ENCODE data around the gene CCDC50.

CCDC50 gene

DNA sequence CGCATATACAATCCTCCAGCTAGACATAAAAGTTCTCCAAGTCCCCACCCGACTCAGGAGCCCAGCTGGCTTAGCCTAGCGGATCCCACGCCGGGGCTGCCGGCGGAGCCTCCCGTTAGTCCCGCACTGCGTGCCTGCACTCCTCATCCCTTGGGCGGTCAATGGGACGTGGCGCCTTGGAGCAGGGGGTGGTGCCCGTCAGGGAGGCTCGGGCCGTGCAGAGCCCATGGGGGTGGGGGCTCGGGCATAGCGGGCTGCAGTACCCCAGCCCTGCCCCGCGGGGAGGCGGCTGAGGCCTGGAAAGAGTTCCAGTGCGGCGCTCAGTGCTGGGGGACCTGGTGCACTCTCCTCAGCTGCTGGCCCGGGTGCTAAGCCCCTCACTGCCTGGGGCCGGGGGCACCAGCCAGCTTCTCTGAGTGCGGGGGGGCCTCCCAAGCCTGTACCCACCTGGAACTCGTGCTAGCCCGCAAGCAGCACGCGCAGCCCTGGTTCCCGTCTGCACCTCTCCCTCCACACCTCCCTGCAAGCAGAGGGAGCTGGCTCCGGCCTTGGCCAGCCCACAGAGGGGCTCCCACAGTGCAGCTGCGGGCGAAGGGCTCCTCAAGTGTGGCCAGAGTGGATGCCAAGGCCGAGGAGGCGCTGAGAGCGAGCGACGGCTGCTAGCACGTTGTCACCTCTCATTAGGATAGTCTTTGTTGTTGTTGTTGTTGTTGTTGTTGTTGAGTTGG, 12.2 kb upstream of the CCDC50 start:
- H3K4me3 ChIP-seq (ENCODE audit: low read length) = no peak overlapping the region
- TF ChIP-seq, protein P1, sequence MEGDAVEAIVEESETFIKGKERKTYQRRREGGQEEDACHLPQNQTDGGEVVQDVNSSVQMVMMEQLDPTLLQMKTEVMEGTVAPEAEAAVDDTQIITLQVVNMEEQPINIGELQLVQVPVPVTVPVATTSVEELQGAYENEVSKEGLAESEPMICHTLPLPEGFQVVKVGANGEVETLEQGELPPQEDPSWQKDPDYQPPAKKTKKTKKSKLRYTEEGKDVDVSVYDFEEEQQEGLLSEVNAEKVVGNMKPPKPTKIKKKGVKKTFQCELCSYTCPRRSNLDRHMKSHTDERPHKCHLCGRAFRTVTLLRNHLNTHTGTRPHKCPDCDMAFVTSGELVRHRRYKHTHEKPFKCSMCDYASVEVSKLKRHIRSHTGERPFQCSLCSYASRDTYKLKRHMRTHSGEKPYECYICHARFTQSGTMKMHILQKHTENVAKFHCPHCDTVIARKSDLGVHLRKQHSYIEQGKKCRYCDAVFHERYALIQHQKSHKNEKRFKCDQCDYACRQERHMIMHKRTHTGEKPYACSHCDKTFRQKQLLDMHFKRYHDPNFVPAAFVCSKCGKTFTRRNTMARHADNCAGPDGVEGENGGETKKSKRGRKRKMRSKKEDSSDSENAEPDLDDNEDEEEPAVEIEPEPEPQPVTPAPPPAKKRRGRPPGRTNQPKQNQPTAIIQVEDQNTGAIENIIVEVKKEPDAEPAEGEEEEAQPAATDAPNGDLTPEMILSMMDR (conservative IDR thresholded peaks at IDR 0.05; ENCODE audit: low read length) = no peak
- no peak for DNase-seq (ENCODE audit: low read depth)

GRCh38 chr3:191320316-191320715, 8.9 kb upstream of the CCDC50 start:
- DNase-seq (ENCODE audit: low read depth) = no peak
- TF ChIP-seq, protein P1 (conservative IDR thresholded peaks at IDR 0.05; ENCODE audit: low read length) = no peak
- no peak overlapping the region for H3K4me3 ChIP-seq (ENCODE audit: low read length)

- no peak overlapping the region for H3K4me3 ChIP-seq (ENCODE audit: low read length)
- TF ChIP-seq, protein P1 (conservative IDR thresholded peaks at IDR 0.05; ENCODE audit: low read length) = no peak
- DNase-seq (ENCODE audit: low read depth) = no peak
Observed at GRCh38 chr3:191321019-191321767, 8.0 kb upstream of the CCDC50 start.

DNA sequence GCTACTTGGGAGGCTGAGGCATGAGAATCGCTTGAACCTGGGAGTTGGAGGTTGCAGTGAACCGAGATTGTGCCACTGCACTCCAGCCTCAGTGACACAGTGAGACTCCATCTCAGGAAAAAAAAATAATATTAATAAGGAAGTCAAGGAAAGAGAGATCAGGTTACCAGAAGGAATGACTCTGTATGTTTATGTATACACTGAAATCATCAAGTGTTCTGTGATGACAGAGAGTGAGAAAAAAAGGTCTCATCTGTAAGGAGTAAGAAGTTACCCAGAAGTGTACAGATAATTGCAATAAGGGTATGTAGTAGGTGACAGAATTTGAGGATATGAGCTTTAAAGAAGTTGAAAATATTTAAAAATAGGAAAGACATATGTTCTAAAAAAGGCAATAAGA, 4.3 kb upstream of the CCDC50 start:
- TF ChIP-seq, protein P1 (conservative IDR thresholded peaks at IDR 0.05; ENCODE audit: low read length) = no peak
- DNase-seq (ENCODE audit: low read depth) = no peak
- no peak overlapping the region for H3K4me3 ChIP-seq (ENCODE audit: low read length)

- no peak for DNase-seq (ENCODE audit: low read depth)
- H3K4me3 ChIP-seq (ENCODE audit: low read length) = no peak overlapping the region
- TF ChIP-seq, protein P1 (conservative IDR thresholded peaks at IDR 0.05; ENCODE audit: low read length) = no peak
Observed at GRCh38 chr3:191327526-191327925, 1.7 kb upstream of the CCDC50 start.

DNA sequence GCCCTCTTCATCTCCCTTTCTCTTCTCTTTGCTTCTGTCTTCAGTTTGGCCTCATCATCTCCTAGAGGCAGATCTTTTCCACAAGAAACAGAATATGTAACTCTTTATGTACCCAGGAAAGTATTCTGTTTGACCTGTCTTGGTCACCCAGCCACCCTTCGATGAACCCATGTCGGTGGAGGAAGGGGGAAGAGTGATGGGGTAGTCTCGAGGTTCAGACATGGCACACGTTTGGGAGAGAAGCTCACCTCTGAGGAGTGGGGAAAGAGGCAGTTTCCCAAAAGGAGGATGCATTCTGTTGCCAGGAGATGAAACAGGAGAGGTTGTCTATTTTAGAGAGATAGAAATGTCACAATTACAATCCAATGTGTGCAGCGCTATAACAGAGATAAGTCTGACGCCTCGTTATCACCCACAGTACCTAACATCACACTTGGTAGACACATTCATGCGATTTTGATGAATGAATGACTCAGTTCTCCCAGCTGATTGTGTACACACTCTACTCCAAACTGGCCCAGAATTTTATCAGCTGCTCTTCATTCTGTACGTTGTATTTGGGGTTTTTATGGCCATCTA, 722 bp upstream of the CCDC50 start:
- DNase-seq (ENCODE audit: low read depth) = no peak
- TF ChIP-seq, protein P1 (conservative IDR thresholded peaks at IDR 0.05; ENCODE audit: low read length) = no peak
- H3K4me3 ChIP-seq (ENCODE audit: low read length) = peak overlapping the region; percentile 84
